ENCODE measurements around the gene SLC16A9. TPM values are rescaled to one million over a fixed set of nuclear protein-coding genes. Genes with fewer than 3 reads are reported as not detected.

Gene SLC16A9
- total RNA-seq, 1 donor from 2014 or later: 2.9 TPM

GRCh38 chr10:59628965-59629364 lies 80.7 kb downstream of the SLC16A9 start:
- no peaks in the 10 kb centered on the region for H3K9me3 ChIP-seq
- H3K4me3 ChIP-seq: no peak overlapping the region
- no peak for DNase-seq (ENCODE audit: low spot score in 2 of 2)
- H3K4me1 ChIP-seq: peaks cover 0 to 3% of the 10 kb centered on the region in 2 donors
- intact Hi-C loops (cut with DNase I): loop anchor here (5.0 to 10.0 kb wide), 5 partner anchors 78 to 806 kb away; partner anchors contain the start of genes CCDC6 and SLC16A9
- H3K27me3 ChIP-seq: no peaks in the 10 kb centered on the region
- no peaks in the 10 kb centered on the region for H3K36me3 ChIP-seq
- no peak overlapping the region for H3K27ac ChIP-seq
- TF ChIP-seq CTCF (IDR thresholded peaks at IDR 0.05): no peak

GRCh38 chr10:59628456-59628855 lies 81.2 kb downstream of the SLC16A9 start:
- no peak for TF ChIP-seq CTCF (IDR thresholded peaks at IDR 0.05)

GRCh38 chr10:59627366-59628018 lies 82.2 kb downstream of the SLC16A9 start:
- no peak for DNase-seq (ENCODE audit: low spot score in 2 of 2)

More at GRCh38 chr10:59628456-59628855, 81.2 kb downstream of the SLC16A9 start:
- Histone ChIP-seq H3K4me3 (no peak overlapping the region), H3K27me3 (no peaks in the 10 kb centered on the region), H3K36me3 (no peaks in the 10 kb centered on the region), H3K4me1 (peaks cover 0 to 3% of the 10 kb centered on the region in 2 donors), H3K9me3 (no peaks in the 10 kb centered on the region), H3K27ac (no peak overlapping the region)
- DNase-seq (ENCODE audit: low spot score in 2 of 2): no peak
- intact Hi-C loops (cut with DNase I): loop anchor here (5.0 to 10.0 kb wide), 5 partner anchors 79 to 806 kb away; partner anchors contain the start of genes CCDC6 and SLC16A9

GRCh38 chr10:59626523-59626869 lies 83.2 kb downstream of the SLC16A9 start:
- Histone ChIP-seq H3K4me3 (no peak overlapping the region), H3K27me3 (no peaks in the 10 kb centered on the region), H3K9me3 (no peaks in the 10 kb centered on the region), H3K27ac (no peak overlapping the region), H3K4me1 (peaks cover 0 to 3% of the 10 kb centered on the region in 2 donors), H3K36me3 (no peaks in the 10 kb centered on the region)
- no peak for DNase-seq (ENCODE audit: low spot score in 2 of 2)
- intact Hi-C loops (cut with DNase I): loop anchor here (1.0 to 10.0 kb wide), 8 partner anchors 81 to 808 kb away; partner anchors contain the start of genes CCDC6 and SLC16A9
- TF ChIP-seq CTCF (IDR thresholded peaks at IDR 0.05): no peak

More at GRCh38 chr10:59627366-59628018, 82.2 kb downstream of the SLC16A9 start:
- TF ChIP-seq CTCF (IDR thresholded peaks at IDR 0.05): no peak
- H3K4me3 ChIP-seq: no peak overlapping the region
- no peaks in the 10 kb centered on the region for H3K27me3 ChIP-seq
- H3K9me3 ChIP-seq: no peaks in the 10 kb centered on the region
- intact Hi-C loops (cut with DNase I): loop anchor here (2.0 to 10.0 kb wide), 7 partner anchors 80 to 807 kb away; partner anchors contain the start of genes CCDC6 and SLC16A9
- H3K36me3 ChIP-seq: no peaks in the 10 kb centered on the region
- H3K27ac ChIP-seq: no peak overlapping the region
- H3K4me1 ChIP-seq: peaks cover 0 to 3% of the 10 kb centered on the region in 2 donors

- H3K27ac ChIP-seq: no peak overlapping the region
- H3K9me3 ChIP-seq: no peaks in the 10 kb centered on the region
- no peak for DNase-seq (ENCODE audit: low spot score in 2 of 2)
- H3K4me3 ChIP-seq: no peak overlapping the region
- H3K4me1 ChIP-seq: peaks cover 0 to 3% of the 10 kb centered on the region in 2 donors
- H3K27me3 ChIP-seq: no peaks in the 10 kb centered on the region
- intact Hi-C loops (cut with DNase I): loop anchor here (1.0 to 10.0 kb wide), 9 partner anchors 81 to 809 kb away; partner anchors contain the start of genes CCDC6 and SLC16A9
- peak; percentile 68 to 88 (median 84) for TF ChIP-seq CTCF (IDR thresholded peaks at IDR 0.05)
- H3K36me3 ChIP-seq: no peaks in the 10 kb centered on the region
Measured at GRCh38 chr10:59625721-59626522, 83.7 kb downstream of the SLC16A9 start.

Data from ascending aorta (tissue), 2 donors.